ENCODE results near the gene SDC4.

GRCh38 chr20:45373353-45374100 is 25.3 kb upstream of the SDC4 start:
- TF ChIP-seq POLR2A (IDR thresholded peaks at IDR 0.05), result no peak
- TF ChIP-seq EP300 (IDR thresholded peaks at IDR 0.05), result no peak

Measured in stomach (tissue), 4 donors.